ENCODE results near the gene C2orf66. TPM values are rescaled to one million over a fixed set of nuclear protein-coding genes. Genes with fewer than 3 reads are reported as not detected.
A peak's percentile ranks its signal among the peaks of the same experiment; 100 is the strongest.

Gene C2orf66
- polyA plus RNA-seq, 1 donor (not counting 4 experiments of a cell fraction or from before 2014, with no cell fraction given) = 2.9 TPM

DNA sequence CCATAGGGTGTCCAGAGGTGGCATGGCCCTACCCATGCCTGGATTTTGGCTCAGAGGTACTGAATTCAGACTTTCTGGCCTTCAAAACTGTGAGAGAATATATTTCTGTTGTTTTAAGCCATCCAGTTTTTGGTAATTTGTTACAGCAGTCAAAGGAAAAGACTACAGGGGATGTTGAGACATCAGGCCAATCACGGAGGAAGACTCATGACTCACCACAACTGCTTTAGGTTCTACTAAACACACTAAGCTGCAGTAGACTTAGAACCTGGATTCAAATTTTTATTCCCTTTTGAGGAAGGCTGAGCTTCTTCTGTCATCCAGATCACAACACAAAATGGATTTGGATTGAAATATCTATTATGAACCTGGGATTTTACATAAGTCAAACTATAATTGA, 12.0 kb upstream of the C2orf66 start:
- Histone ChIP-seq H3K9me1 (ENCODE audit: control insufficient read depth, extremely low read depth, insufficient read depth, low read length) (no peaks in the 10 kb centered on the region), H3K27me3 (ENCODE audit: control insufficient read depth, extremely low read depth, insufficient read depth, low read length) (no peaks in the 10 kb centered on the region), H3K79me2 (ENCODE audit: control insufficient read depth, insufficient read depth, low read length) (no peaks in the 10 kb centered on the region), H3K4me1 (ENCODE audit: control insufficient read depth, extremely low read depth, insufficient read depth, low read length) (peaks cover 10% of the 10 kb centered on the region), H2AFZ (ENCODE audit: control insufficient read depth, low read length) (no peak overlapping the region), H3K9me3 (ENCODE audit: control insufficient read depth, low read depth, low read length) (no peaks in the 10 kb centered on the region), H3K9ac (ENCODE audit: control insufficient read depth, extremely low read depth, insufficient read depth, low read length) (no peak overlapping the region), H3K4me3 (ENCODE audit: control insufficient read depth in 2 of 3, extremely low read depth in 1 of 3, insufficient read depth in 2 of 3, low read depth in 1 of 3, low read length in 3 of 3) (no peak overlapping the region), H4K20me1 (ENCODE audit: control insufficient read depth, extremely low read depth, insufficient read depth, low read length) (no peaks in the 10 kb centered on the region), H3K36me3 (ENCODE audit: control insufficient read depth in 2 of 2, extremely low read depth in 1 of 2, insufficient read depth in 2 of 2, low read length in 2 of 2) (no peaks in the 10 kb centered on the region), H3K27ac (ENCODE audit: control insufficient read depth, insufficient read depth, low read length) (no peak overlapping the region), H3K4me2 (ENCODE audit: control insufficient read depth, extremely low read depth, insufficient read depth, low read depth, low read length) (no peak overlapping the region)
- dilution Hi-C loops (cut with MboI; ENCODE audit: extremely low pct_ligation_motif_present, low sequenced_read_pairs) = no loop called here
- DNase-seq (ENCODE audit: low read depth, low spot score) (no peak), FAIRE-seq (no peak)
- no peak for TF ChIP-seq EZH2 (IDR thresholded peaks at IDR 0.05; ENCODE audit: low read length)
- TF ChIP-seq, protein P1, sequence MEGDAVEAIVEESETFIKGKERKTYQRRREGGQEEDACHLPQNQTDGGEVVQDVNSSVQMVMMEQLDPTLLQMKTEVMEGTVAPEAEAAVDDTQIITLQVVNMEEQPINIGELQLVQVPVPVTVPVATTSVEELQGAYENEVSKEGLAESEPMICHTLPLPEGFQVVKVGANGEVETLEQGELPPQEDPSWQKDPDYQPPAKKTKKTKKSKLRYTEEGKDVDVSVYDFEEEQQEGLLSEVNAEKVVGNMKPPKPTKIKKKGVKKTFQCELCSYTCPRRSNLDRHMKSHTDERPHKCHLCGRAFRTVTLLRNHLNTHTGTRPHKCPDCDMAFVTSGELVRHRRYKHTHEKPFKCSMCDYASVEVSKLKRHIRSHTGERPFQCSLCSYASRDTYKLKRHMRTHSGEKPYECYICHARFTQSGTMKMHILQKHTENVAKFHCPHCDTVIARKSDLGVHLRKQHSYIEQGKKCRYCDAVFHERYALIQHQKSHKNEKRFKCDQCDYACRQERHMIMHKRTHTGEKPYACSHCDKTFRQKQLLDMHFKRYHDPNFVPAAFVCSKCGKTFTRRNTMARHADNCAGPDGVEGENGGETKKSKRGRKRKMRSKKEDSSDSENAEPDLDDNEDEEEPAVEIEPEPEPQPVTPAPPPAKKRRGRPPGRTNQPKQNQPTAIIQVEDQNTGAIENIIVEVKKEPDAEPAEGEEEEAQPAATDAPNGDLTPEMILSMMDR (optimal IDR thresholded peaks at IDR 0.05 in 1 of 3, IDR thresholded peaks at IDR 0.05 in 1 of 3, conservative IDR thresholded peaks at IDR 0.05 in 1 of 3; ENCODE audit: extremely low read depth in 1 of 3, insufficient read depth in 2 of 3, low read length in 3 of 3) = no peak

DNA sequence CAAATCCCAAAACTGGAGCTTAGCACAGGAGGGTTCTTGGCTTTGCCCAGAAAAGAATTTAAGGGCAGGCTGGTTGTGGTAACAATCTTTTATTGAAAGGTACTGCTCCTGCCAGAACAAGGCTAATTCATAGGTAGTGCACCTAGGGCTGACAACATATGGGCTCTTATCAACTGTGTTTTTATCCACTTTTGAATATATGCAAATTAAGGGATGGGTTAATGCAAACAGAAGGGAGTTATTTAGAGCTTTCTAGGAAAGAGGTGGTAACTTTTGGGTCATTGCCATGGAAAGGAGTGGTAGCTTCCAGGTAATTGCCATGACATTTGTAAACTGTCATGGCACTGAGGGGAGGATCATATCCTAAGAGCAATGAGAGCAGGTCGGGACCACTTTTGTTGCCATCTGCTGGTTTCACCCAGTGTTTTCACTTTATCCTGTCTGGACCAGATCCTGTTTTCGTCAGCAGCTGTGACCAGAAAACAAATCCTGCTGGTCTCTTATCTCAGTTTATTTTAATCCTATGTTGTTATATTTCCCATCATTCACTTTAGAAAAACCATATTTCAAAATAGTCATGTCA, 981 bp downstream of the C2orf66 start:
- Histone ChIP-seq H3K4me3 (ENCODE audit: control insufficient read depth in 2 of 3, extremely low read depth in 1 of 3, insufficient read depth in 2 of 3, low read depth in 1 of 3, low read length in 3 of 3) (no peak overlapping the region), H3K4me1 (ENCODE audit: control insufficient read depth, extremely low read depth, insufficient read depth, low read length) (no peaks in the 10 kb centered on the region), H3K36me3 (ENCODE audit: control insufficient read depth in 2 of 2, extremely low read depth in 1 of 2, insufficient read depth in 2 of 2, low read length in 2 of 2) (no peaks in the 10 kb centered on the region), H3K9me1 (ENCODE audit: control insufficient read depth, extremely low read depth, insufficient read depth, low read length) (no peaks in the 10 kb centered on the region), H3K4me2 (ENCODE audit: control insufficient read depth, extremely low read depth, insufficient read depth, low read depth, low read length) (no peak overlapping the region), H3K79me2 (ENCODE audit: control insufficient read depth, insufficient read depth, low read length) (no peaks in the 10 kb centered on the region), H3K27me3 (ENCODE audit: control insufficient read depth, extremely low read depth, insufficient read depth, low read length) (no peaks in the 10 kb centered on the region), H4K20me1 (ENCODE audit: control insufficient read depth, extremely low read depth, insufficient read depth, low read length) (no peaks in the 10 kb centered on the region), H3K27ac (ENCODE audit: control insufficient read depth, insufficient read depth, low read length) (no peak overlapping the region), H2AFZ (ENCODE audit: control insufficient read depth, low read length) (no peak overlapping the region), H3K9ac (ENCODE audit: control insufficient read depth, extremely low read depth, insufficient read depth, low read length) (no peak overlapping the region), H3K9me3 (ENCODE audit: control insufficient read depth, low read depth, low read length) (no peaks in the 10 kb centered on the region)
- TF ChIP-seq, protein P1 (optimal IDR thresholded peaks at IDR 0.05 in 1 of 3, IDR thresholded peaks at IDR 0.05 in 1 of 3, conservative IDR thresholded peaks at IDR 0.05 in 1 of 3; ENCODE audit: extremely low read depth in 1 of 3, insufficient read depth in 2 of 3, low read length in 3 of 3) = peak in 1 of 3 experiments; percentile 17
- no peak for TF ChIP-seq EZH2 (IDR thresholded peaks at IDR 0.05; ENCODE audit: low read length)
- dilution Hi-C loops (cut with MboI; ENCODE audit: extremely low pct_ligation_motif_present, low sequenced_read_pairs) = no loop called here
- FAIRE-seq (no peak), DNase-seq (ENCODE audit: low read depth, low spot score) (no peak)

All from keratinocyte (primary cell).